Left lung (tissue), 10 donors: ENCODE measurements around the gene ZNF853. TPM values are rescaled to one million over a fixed set of nuclear protein-coding genes. Genes with fewer than 3 reads are reported as not detected.

ENCODE experiments used
- ATAC-seq: fragments of 200-7000 bp; cut with Tn5 transposase; one replicate; pipeline ENCODE4 v1.9.1; 2020; ENCODE audit warnings: moderate library complexity
- DNase-seq, 4 donors: peaks; one replicate each; pipeline ENCODE4 v3.0.0-alpha.2; 2013 to 2020
- H3K27ac ChIP-seq, 2 donors: fragments of 200-600 bp; sonication (generic) in 1 of 2; one replicate each; pipeline versions ENCODE4 v1.5.0 to v1.8.0; 2020 to 2021
- H3K27me3 ChIP-seq, 2 donors: fragments of 200-600 bp; sonication (generic) in 1 of 2; one replicate each; pipeline versions ENCODE4 v1.5.0 to v1.8.0; 2020 to 2021
- H3K36me3 ChIP-seq, 2 donors: fragments of 200-600 bp; sonication (generic) in 1 of 2; one replicate each; pipeline versions ENCODE4 v1.5.0 to v1.8.0; 2020 to 2021
- H3K4me1 ChIP-seq, 2 donors: fragments of 200-600 bp; one replicate each; pipeline ENCODE4 v1.8.0; 2021
- H3K4me3 ChIP-seq, 2 donors: fragments of 200-600 bp; sonication (generic) in 1 of 2; one replicate each; pipeline versions ENCODE4 v1.5.0 to v1.8.0; 2020 to 2021; ENCODE audit warnings: mild to moderate bottlenecking in 1 of 2
- H3K9me3 ChIP-seq, 2 donors: fragments of 200-600 bp; sonication (generic) in 1 of 2; one replicate each; pipeline versions ENCODE4 v1.5.0 to v1.8.0; 2020 to 2021
- CTCF ChIP-seq, 2 donors: fragments of 200-600 bp; sonication (generic) in 1 of 2; IDR thresholded peaks; one replicate each; pipeline versions ENCODE4 v1.5.0 to v1.8.0; 2021; ENCODE audit warnings: antibody characterized with exemption in 2 of 2
- intact Hi-C, 2 donors: fragments of 100-400 bp; cut with DNase I; formaldehyde crosslinking; loops; one replicate each; pipeline versions ENCODE4 v1.11.2 to v1.14.2; 2022
- polyA plus RNA-seq, 6 donors: library from polyadenylated mRNA; unstranded; fragments of 120-200 nt; gene quantifications; one replicate each; pipeline ENCODE4 v1.2.1, GENCODE V29; 2013; ENCODE audit not compliant: insufficient read length in 6 of 6
- total RNA-seq, 2 donors: library from RNA; stranded (reverse); fragmentation: NEBNext Ultra II Directional; extraction: Animal tissue kit (Norgen Biotek cat#: 25700); gene quantifications; one replicate each; pipeline ENCODE4 v1.2.1, GENCODE V29; 2021
- donor health status: DM: no; HTN: yes; CAD: no.
- donor health status: DM: no; HTN: no; CAD: no.

Gene ZNF853
- total and polyA plus RNA-seq, 8 donors: 3.4 to 17.5 (median 14.1) TPM

- intact Hi-C loops: no loop called here
- DNase-seq (peak in 1 of 4 donors; percentile 77), ATAC-seq (no peak)
- H3K27ac ChIP-seq: no peak overlapping the region
- no peak for TF ChIP-seq CTCF (IDR thresholded peaks at IDR 0.05)
- H3K9me3 ChIP-seq: no peaks in the 10 kb centered on the region
- H3K36me3 ChIP-seq: peaks cover 0 to 67% of the 10 kb centered on the region in 2 donors
- H3K27me3 ChIP-seq: peaks cover 0 to under 1% of the 10 kb centered on the region in 2 donors
- H3K4me1 ChIP-seq: no peaks in the 10 kb centered on the region
- no peak overlapping the region for H3K4me3 ChIP-seq
These were observed 7.8 kb upstream of the ZNF853 start for GRCh38 chr7:6607651-6608051.

- ATAC-seq (no peak), DNase-seq (no peak)
- Histone ChIP-seq H3K4me1 (no peaks in the 10 kb centered on the region), H3K4me3 (no peak overlapping the region), H3K9me3 (no peaks in the 10 kb centered on the region), H3K27me3 (peaks cover 0 to 4% of the 10 kb centered on the region in 2 donors), H3K36me3 (peaks cover 0 to 62% of the 10 kb centered on the region in 2 donors), H3K27ac (no peak overlapping the region)
- intact Hi-C loops: no loop called here
- TF ChIP-seq CTCF (IDR thresholded peaks at IDR 0.05): no peak
These were observed 7.3 kb upstream of the ZNF853 start for GRCh38 chr7:6608081-6608480.

GRCh38 chr7:6608794-6609193, 6.6 kb upstream of the ZNF853 start:
- Histone ChIP-seq H3K4me1 (no peaks in the 10 kb centered on the region), H3K27me3 (peaks cover 0 to 9% of the 10 kb centered on the region in 2 donors), H3K36me3 (peaks cover 0 to 56% of the 10 kb centered on the region in 2 donors), H3K4me3 (no peak overlapping the region), H3K27ac (no peak overlapping the region), H3K9me3 (no peaks in the 10 kb centered on the region)
- intact Hi-C loops: no loop called here
- TF ChIP-seq CTCF (IDR thresholded peaks at IDR 0.05): no peak
- ATAC-seq (no peak), DNase-seq (no peak)

- Histone ChIP-seq H3K36me3 (peaks cover 0 to 16% of the 10 kb centered on the region in 2 donors), H3K27me3 (peaks cover 0 to 42% of the 10 kb centered on the region in 2 donors), H3K9me3 (no peaks in the 10 kb centered on the region), H3K4me1 (peaks cover 0 to 9% of the 10 kb centered on the region in 2 donors), H3K4me3 (no peak overlapping the region), H3K27ac (no peak overlapping the region)
- intact Hi-C loops: no loop called here
- ATAC-seq (no peak), DNase-seq (no peak)
- TF ChIP-seq CTCF (IDR thresholded peaks at IDR 0.05): no peak
These were observed 2.6 kb upstream of the ZNF853 start for GRCh38 chr7:6612819-6613218.

GRCh38 chr7:6613706-6614105, 1.7 kb upstream of the ZNF853 start:
- no peak for ATAC-seq
- intact Hi-C loops: no loop called here
- peaks cover 0 to 9% of the 10 kb centered on the region in 2 donors for H3K4me1 ChIP-seq

More at GRCh38 chr7:6613706-6614105, 1.7 kb upstream of the ZNF853 start:
- peaks cover 0 to 7% of the 10 kb centered on the region in 2 donors for H3K36me3 ChIP-seq
- no peak for DNase-seq
- H3K27me3 ChIP-seq: peaks cover 0 to 42% of the 10 kb centered on the region in 2 donors
- H3K9me3 ChIP-seq: no peaks in the 10 kb centered on the region
- no peak for TF ChIP-seq CTCF (IDR thresholded peaks at IDR 0.05)
- no peak overlapping the region for H3K27ac ChIP-seq
- no peak overlapping the region for H3K4me3 ChIP-seq
